Measurements from ENCODE around the gene ARHGAP6.

The ARHGAP6 gene

GRCh38 chrX:11464836-11465463 is 200.8 kb downstream of the ARHGAP6 start:
- no peak for DNase-seq (ENCODE audit: low spot score)

DNA sequence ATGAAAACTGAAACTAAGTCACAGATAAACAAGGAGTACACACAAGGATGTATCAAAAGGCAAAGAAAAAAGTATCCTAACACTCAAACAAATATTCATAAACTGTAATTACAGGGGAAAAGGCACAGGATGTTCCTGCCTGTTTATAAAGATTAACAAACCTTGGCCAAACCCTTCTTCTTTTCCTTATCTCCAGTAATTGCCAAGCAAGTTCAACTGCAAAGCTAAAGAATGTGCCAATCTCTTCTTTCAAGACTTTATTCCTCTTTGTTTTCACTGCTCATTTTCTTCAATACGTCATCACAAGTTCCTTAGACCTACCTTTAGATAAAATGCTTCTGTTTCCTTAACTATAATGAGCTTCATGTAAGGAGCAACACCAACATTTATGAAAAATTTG is 201.3 kb downstream of the ARHGAP6 start:
- DNase-seq (ENCODE audit: low spot score) = no peak

- DNase-seq (ENCODE audit: low spot score) = no peak
Observed at GRCh38 chrX:11462648-11463047, 203.1 kb downstream of the ARHGAP6 start.

GRCh38 chrX:11462136-11462535 is 203.6 kb downstream of the ARHGAP6 start:
- no peak for DNase-seq (ENCODE audit: low spot score)

GRCh38 chrX:11461201-11462001 is 204.3 kb downstream of the ARHGAP6 start:
- DNase-seq (ENCODE audit: low spot score) = no peak

- DNase-seq (ENCODE audit: low spot score) = no peak
Observed at GRCh38 chrX:11460347-11460746, 205.4 kb downstream of the ARHGAP6 start.

- DNase-seq (ENCODE audit: low spot score) = no peak
Observed at GRCh38 chrX:11458170-11458569, 207.6 kb downstream of the ARHGAP6 start.

DNA sequence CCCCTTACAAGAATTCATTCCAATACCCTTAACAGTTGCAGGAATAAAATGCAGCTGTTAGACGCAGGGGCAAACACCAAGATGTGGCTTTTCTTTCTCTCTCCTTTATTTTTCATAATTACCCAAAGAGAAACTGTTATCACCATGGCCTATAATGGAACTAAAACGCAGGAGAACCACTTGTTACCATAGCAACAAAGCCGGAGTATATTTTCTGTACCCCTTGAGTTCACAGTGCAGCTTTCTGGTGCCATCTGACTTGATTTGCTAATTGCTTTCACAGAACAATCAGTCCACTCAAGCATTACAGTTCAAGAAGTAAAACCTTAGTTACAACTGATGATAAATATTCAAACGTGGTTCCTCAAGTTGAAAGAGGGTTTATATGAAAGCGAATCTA is 214.6 kb downstream of the ARHGAP6 start:
- DNase-seq (ENCODE audit: low spot score) = no peak

GRCh38 chrX:11450354-11450753 is 215.4 kb downstream of the ARHGAP6 start:
- no peak for DNase-seq (ENCODE audit: low spot score)

DNA sequence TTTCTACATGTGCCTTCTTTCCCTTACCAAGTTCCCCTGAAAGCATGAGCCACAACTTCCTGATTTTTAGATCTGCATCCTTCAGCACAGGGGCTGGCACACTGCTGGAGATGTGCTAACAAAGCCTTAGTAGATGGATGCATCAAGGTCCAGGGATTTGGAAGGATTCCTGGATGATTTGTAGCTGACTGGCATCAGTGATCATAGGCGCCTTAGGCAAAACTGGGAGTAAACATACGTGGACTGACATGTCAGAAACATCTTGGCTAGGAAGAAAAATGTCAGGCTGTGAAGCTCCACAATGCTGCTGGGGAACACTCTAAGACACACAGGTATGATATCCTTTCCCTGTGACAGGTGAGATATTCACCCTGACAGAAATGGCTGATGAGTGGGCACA is 216.1 kb downstream of the ARHGAP6 start:
- no peak for DNase-seq (ENCODE audit: low spot score)

DNA sequence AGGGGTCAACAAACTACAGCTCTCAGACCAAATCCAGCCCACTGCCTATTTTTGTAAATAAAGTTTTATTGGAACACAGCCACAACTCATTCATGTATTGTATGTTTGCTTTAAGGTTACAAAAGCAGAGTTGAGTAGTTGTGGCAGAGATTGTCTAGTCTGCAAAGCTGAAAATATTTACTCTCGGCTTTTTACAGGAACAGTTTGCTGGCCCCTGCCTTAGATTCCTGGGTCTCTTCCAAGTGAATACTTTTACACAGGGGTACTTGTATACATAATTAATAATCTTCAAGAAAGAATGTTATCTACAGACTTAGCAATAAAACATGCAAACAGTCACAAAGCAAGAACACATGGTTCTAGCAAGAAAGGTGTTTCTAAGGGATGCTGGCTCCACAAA is 218.3 kb downstream of the ARHGAP6 start:
- no peak for DNase-seq (ENCODE audit: low spot score)

- DNase-seq (ENCODE audit: low spot score) = no peak
Observed at GRCh38 chrX:11446949-11447348, 218.8 kb downstream of the ARHGAP6 start.

DNA sequence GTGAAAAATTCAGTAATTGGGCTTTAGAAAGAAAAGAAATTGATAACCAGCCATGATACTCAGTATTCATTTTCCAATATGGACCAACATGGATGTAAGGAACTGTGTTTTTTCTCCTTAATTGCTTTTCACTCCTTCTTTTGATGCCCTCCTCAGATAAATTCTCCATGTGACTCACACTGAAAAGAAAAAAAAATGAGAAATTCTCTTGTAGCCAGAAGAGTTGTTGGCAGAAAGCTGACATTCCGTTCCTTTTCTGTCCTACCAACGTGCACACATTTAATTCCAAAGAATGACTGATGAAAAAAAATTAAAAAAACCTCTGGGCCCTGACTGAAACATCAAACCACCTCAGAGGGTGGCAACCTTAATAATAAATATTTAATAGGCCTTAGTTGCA is 219.4 kb downstream of the ARHGAP6 start:
- no peak for DNase-seq (ENCODE audit: low spot score)

GRCh38 chrX:11445540-11445939 is 220.2 kb downstream of the ARHGAP6 start:
- DNase-seq (ENCODE audit: low spot score) = no peak

GRCh38 chrX:11444052-11444451 is 221.7 kb downstream of the ARHGAP6 start:
- DNase-seq (ENCODE audit: low spot score) = no peak

GRCh38 chrX:11439846-11440245 is 225.9 kb downstream of the ARHGAP6 start:
- no peak for DNase-seq (ENCODE audit: low spot score)

DNA sequence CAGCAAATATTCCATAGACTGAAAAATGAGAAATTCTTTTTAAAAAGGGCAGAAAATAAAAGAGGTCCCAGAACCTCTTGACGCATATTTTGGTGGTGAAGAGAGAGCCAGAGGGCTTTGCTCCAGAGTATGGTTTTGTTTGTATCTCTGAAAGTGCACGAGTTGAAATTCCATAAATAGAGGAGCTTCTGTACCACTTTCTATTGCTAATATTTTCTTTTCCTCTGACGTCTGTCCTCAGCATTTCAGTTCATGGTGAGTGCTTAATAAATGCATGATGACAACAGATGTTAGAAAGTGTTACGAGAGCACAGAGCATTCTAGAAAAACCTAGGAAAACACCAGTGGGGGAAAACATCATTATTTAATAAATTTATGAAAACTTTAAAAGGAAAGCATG is 227.0 kb downstream of the ARHGAP6 start:
- no peak for DNase-seq (ENCODE audit: low spot score)

- no peak for DNase-seq (ENCODE audit: low spot score)
Observed at GRCh38 chrX:11438380-11438723, 227.4 kb downstream of the ARHGAP6 start.

DNA sequence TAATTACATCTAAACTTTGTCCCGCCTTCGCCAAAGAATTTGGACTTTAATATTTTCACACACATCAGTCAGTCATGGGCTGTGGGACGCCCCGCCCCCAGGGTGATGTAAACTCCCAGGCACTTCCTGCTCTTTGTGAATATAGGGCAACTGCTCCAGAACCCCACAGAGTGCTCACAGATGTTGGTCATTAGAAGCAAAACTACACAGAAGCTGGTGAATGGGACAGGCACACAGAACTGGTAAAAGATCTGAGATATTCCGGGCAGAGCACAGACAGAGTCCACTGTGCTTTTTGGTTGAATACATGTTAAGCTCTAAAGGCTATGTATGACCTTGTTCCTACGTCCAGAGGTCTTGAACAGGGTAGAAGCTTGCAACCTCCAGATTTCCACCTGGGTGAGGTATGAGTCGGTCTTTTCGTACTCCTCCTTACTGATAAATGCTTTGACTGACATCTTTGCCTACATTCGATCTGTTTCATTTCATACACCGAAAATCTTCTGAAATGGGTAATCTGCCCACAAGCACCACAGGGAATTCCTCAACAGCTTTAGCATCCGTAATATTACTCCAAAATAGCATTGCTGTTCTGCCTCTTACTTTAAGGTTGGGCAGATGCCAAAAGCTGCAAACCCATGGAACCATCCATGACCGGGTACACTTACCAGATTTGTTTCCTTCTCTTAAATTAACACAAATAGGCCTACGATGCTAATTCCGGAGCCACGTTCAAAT is 227.9 kb downstream of the ARHGAP6 start:
- no peak for DNase-seq (ENCODE audit: low spot score)

DNA sequence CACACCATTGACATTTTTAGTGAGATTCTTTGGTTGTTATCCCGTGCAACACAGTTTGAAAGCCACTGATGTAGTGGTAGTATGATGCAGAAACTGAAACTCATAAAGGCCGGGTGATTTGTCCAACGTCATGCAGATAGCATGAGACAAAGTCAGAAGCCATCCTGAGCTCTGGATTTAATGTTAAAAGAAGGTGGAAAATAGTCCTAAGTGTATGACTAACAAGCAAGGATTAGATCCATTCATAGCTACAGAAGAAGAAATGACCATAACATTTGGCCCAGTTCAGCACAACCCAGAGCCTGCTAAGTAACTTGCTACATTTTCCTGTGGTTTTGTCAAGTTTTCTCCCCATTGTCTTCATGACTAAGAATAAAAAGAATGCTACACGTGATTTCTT is 230.2 kb downstream of the ARHGAP6 start:
- no peak for DNase-seq (ENCODE audit: low spot score)

DNA sequence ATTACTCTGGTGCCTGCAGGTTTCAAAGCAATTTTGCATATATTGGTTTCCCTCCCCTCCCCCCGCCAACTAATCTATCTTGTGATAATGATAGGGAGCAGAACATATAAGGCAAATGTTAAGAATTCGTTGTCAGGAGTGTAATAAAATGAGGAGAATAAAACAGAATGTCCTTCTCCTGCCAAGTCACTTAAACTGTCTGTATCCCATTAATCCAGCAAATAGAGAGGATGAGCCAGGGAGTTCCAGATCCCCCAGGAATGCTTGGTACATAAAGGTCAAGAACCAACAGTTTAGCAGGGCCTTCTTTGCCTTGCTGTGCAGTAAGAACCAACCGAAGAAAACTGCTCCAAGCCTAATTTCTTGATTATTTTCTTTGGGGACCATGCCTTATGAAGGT is 231.1 kb downstream of the ARHGAP6 start:
- no peak for DNase-seq (ENCODE audit: low spot score)

DNA sequence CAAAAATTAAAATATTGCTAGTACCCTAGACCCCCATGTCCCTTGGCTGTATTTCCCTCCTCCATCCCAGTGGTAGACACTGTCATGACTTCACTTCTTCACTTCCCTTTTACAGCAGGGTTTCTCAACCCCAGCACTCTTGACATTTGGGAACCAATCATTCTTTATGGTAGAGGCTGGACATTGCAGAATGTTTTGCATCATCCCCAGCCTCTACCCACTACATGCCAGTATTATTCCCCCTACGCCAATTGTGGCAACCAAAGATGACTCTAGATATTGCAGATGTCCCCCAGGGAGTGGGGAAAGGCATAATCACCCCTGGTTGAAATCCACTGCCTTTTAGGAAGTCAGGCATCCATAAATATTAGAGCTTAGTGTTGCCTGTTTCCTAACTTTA is 233.9 kb downstream of the ARHGAP6 start:
- DNase-seq (ENCODE audit: low spot score) = no peak

- DNase-seq (ENCODE audit: low spot score) = no peak
Observed at GRCh38 chrX:11430271-11430670, 235.4 kb downstream of the ARHGAP6 start.

Measured in LoVo (cell line).